ENCODE results near the gene LHFPL4.

- TF ChIP-seq EZH2phosphoT487 (IDR thresholded peaks at IDR 0.05; ENCODE audit: borderline replicate concordance, low read depth, low read length) = no peak
- TF ChIP-seq, protein P1, sequence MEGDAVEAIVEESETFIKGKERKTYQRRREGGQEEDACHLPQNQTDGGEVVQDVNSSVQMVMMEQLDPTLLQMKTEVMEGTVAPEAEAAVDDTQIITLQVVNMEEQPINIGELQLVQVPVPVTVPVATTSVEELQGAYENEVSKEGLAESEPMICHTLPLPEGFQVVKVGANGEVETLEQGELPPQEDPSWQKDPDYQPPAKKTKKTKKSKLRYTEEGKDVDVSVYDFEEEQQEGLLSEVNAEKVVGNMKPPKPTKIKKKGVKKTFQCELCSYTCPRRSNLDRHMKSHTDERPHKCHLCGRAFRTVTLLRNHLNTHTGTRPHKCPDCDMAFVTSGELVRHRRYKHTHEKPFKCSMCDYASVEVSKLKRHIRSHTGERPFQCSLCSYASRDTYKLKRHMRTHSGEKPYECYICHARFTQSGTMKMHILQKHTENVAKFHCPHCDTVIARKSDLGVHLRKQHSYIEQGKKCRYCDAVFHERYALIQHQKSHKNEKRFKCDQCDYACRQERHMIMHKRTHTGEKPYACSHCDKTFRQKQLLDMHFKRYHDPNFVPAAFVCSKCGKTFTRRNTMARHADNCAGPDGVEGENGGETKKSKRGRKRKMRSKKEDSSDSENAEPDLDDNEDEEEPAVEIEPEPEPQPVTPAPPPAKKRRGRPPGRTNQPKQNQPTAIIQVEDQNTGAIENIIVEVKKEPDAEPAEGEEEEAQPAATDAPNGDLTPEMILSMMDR (conservative IDR thresholded peaks at IDR 0.05; ENCODE audit: low read length) = no peak
These were observed 62.1 kb downstream of the LHFPL4 start for GRCh38 chr3:9491506-9491905.

All from OCI-LY7 (cell line).